ENCODE results near the gene HDAC9. TPM values are rescaled to one million over a fixed set of nuclear protein-coding genes. Genes with fewer than 3 reads are reported as not detected.
"Not testable (repeated sequence)": the region's sequence is repeated elsewhere in the genome, so short reads cannot be mapped to it uniquely, and the experiment has no call there.

The HDAC9 gene
- polyA plus RNA-seq, 2 of the 4 experiments (the other 2 are of a cell fraction): 0.05 to 0.26 TPM

GRCh38 chr7:18724318-18724717 is 228.8 kb downstream of the HDAC9 start:
- H3K4me3 ChIP-seq: no peak overlapping the region
- ChIA-PET CTCF (interaction anchor here (0.6 kb wide), 1 partner anchor 57 kb away, joined by 3 read pairs; no protein-coding TSS in a partner anchor), POLR2A (no interaction called here)
- ATAC-seq (no peak), DNase-seq (ENCODE audit: low read depth in 1 of 2, low spot score in 1 of 2) (no peak), FAIRE-seq (no peak)
- H3K9me3 ChIP-seq: 0 out of 3 replicates have a peak, but pooled peaks cover 4% of the 10 kb centered on the region
- TF ChIP-seq RCOR1 (IDR thresholded peaks at IDR 0.05; ENCODE audit: low read depth, low read length) (no peak), RFX5 (IDR thresholded peaks at IDR 0.05) (no peak), GATA3 (IDR thresholded peaks at IDR 0.05; ENCODE audit: borderline replicate concordance) (no peak), BCL3 (IDR thresholded peaks at IDR 0.05) (no peak), CBX8 (IDR thresholded peaks at IDR 0.05) (no peak), MAZ (IDR thresholded peaks at IDR 0.05; ENCODE audit: borderline replicate concordance, low read depth, low read length) (no peak), NPAS2 (CRISPR knock-in tag; IDR thresholded peaks at IDR 0.05; ENCODE audit: borderline replicate concordance) (no peak), ZC3H11A (IDR thresholded peaks at IDR 0.05) (no peak), JUNB (IDR thresholded peaks at IDR 0.05) (no peak), EP300 (IDR thresholded peaks at IDR 0.05) (no peak), ZFP36 (IDR thresholded peaks at IDR 0.05; ENCODE audit: borderline replicate concordance, partially characterized antibody) (no peak), ZNF302 (CRISPR knock-in tag; IDR thresholded peaks at IDR 0.05) (no peak), ZSCAN20 (CRISPR knock-in tag; IDR thresholded peaks at IDR 0.05) (no peak), RAD21 (conservative IDR thresholded peaks at IDR 0.05 in 1 of 2, IDR thresholded peaks at IDR 0.05 in 1 of 2) (no peak)
- 26% methylated on average over 2 of the region's 2 CpGs for WGBS (ENCODE audit: missing lambda C conversion rate)
- H3K27ac ChIP-seq: no peak overlapping the region
- no peak overlapping the region for H3K4me2 ChIP-seq
- H3K4me1 ChIP-seq: no peaks in the 10 kb centered on the region

GRCh38 chr7:18727115-18727870 is 231.7 kb downstream of the HDAC9 start:
- H3K9me3 ChIP-seq: no peaks in the 10 kb centered on the region
- ChIA-PET CTCF (no interaction called here), POLR2A (no interaction called here)
- ATAC-seq: no peak
- H3K27ac ChIP-seq: no peak overlapping the region
- no peak for TF ChIP-seq NPAS2 (CRISPR knock-in tag; IDR thresholded peaks at IDR 0.05; ENCODE audit: borderline replicate concordance)
- TF ChIP-seq CTCF (IDR thresholded peaks at IDR 0.05): no peak
- TF ChIP-seq JUN (IDR thresholded peaks at IDR 0.05): no peak
- TF ChIP-seq JUNB (IDR thresholded peaks at IDR 0.05): no peak
- H3K4me2 ChIP-seq: no peak overlapping the region
- no peak overlapping the region for H3K4me3 ChIP-seq
- WGBS (ENCODE audit: missing lambda C conversion rate): 57% methylated on average over 18 of the region's 18 CpGs
- DNase-seq (ENCODE audit: low read depth in 1 of 2, low spot score in 1 of 2): no peak
- FAIRE-seq: no peak
- no peaks in the 10 kb centered on the region for H3K4me1 ChIP-seq

- H3K4me1 ChIP-seq; ATAC-seq; H3K4me3 ChIP-seq; POLR2A ChIA-PET; H3K9me3 ChIP-seq; DNase-seq (ENCODE audit: low read depth in 1 of 2, low spot score in 1 of 2); H3K4me2 ChIP-seq; H3K27ac ChIP-seq; FAIRE-seq: not testable (repeated sequence)
- CTCF ChIA-PET: interaction anchor here (0.6 kb wide), 1 partner anchor 288 kb away, joined by 3 read pairs; no protein-coding TSS in a partner anchor
- 18% methylated on average over 2 of the region's 2 CpGs for WGBS (ENCODE audit: missing lambda C conversion rate)
These were observed 240.5 kb downstream of the HDAC9 start for GRCh38 chr7:18736012-18736411.

GRCh38 chr7:18740579-18740988 is 245.0 kb downstream of the HDAC9 start:
- FAIRE-seq (no peak), DNase-seq (ENCODE audit: low read depth in 1 of 2, low spot score in 1 of 2) (no peak), ATAC-seq (no peak)
- Histone ChIP-seq H3K4me1 (no peaks in the 10 kb centered on the region), H3K27ac (no peak overlapping the region), H3K9me3 (no peaks in the 10 kb centered on the region), H3K4me2 (no peak overlapping the region), H3K4me3 (no peak overlapping the region)
- POLR2A ChIA-PET: no interaction called here
- CTCF ChIA-PET: interaction anchor here (1.2 kb wide), 1 partner anchor 74 kb away, joined by 3 read pairs; no protein-coding TSS in a partner anchor
- no peak for TF ChIP-seq HEYL (CRISPR knock-in tag; IDR thresholded peaks at IDR 0.05)
- TF ChIP-seq CEBPB (IDR thresholded peaks at IDR 0.05): no peak
- TF ChIP-seq ATOH8 (CRISPR knock-in tag; IDR thresholded peaks at IDR 0.05; ENCODE audit: low read depth): no peak
- TF ChIP-seq POLR2A (IDR thresholded peaks at IDR 0.05; ENCODE audit: low read length): no peak
- no peak for TF ChIP-seq SREBF2 (IDR thresholded peaks at IDR 0.05)
- no peak for TF ChIP-seq POLR2AphosphoS2 (conservative IDR thresholded peaks at IDR 0.05; ENCODE audit: low read length)
- no peak for TF ChIP-seq NR3C1 (IDR thresholded peaks at IDR 0.05)
- no peak for TF ChIP-seq MYC (IDR thresholded peaks at IDR 0.05; ENCODE audit: borderline replicate concordance, low read length)
- TF ChIP-seq E2F6 (IDR thresholded peaks at IDR 0.05; ENCODE audit: borderline replicate concordance, low read depth): no peak
- TF ChIP-seq RCOR1 (IDR thresholded peaks at IDR 0.05; ENCODE audit: low read depth, low read length): no peak
- TF ChIP-seq MAX (IDR thresholded peaks at IDR 0.05): no peak
- no peak for TF ChIP-seq CBX2 (IDR thresholded peaks at IDR 0.05; ENCODE audit: borderline replicate concordance, low read depth)
